Measurements from ENCODE around the gene SAFB2.

Gene SAFB2

GRCh38 chr19:5621311-5621944 lies 1.1 kb downstream of the SAFB2 start:
- H3K4me3 ChIP-seq (ENCODE audit: low read depth, low read length): peak overlapping the region; percentile 99
- TF ChIP-seq, protein P1, sequence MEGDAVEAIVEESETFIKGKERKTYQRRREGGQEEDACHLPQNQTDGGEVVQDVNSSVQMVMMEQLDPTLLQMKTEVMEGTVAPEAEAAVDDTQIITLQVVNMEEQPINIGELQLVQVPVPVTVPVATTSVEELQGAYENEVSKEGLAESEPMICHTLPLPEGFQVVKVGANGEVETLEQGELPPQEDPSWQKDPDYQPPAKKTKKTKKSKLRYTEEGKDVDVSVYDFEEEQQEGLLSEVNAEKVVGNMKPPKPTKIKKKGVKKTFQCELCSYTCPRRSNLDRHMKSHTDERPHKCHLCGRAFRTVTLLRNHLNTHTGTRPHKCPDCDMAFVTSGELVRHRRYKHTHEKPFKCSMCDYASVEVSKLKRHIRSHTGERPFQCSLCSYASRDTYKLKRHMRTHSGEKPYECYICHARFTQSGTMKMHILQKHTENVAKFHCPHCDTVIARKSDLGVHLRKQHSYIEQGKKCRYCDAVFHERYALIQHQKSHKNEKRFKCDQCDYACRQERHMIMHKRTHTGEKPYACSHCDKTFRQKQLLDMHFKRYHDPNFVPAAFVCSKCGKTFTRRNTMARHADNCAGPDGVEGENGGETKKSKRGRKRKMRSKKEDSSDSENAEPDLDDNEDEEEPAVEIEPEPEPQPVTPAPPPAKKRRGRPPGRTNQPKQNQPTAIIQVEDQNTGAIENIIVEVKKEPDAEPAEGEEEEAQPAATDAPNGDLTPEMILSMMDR (IDR thresholded peaks at IDR 0.05; ENCODE audit: low read depth, low read length): no peak

- no peak overlapping the region for H3K4me3 ChIP-seq (ENCODE audit: low read depth, low read length)
- TF ChIP-seq, protein P1 (IDR thresholded peaks at IDR 0.05; ENCODE audit: low read depth, low read length): no peak
Observed at GRCh38 chr19:5619946-5620345, 2.6 kb downstream of the SAFB2 start.

- no peak overlapping the region for H3K4me3 ChIP-seq (ENCODE audit: low read depth, low read length)
- TF ChIP-seq, protein P1 (IDR thresholded peaks at IDR 0.05; ENCODE audit: low read depth, low read length): no peak
Observed at GRCh38 chr19:5618591-5618990, 4.0 kb downstream of the SAFB2 start.

GRCh38 chr19:5617080-5617479 lies 5.5 kb downstream of the SAFB2 start:
- no peak overlapping the region for H3K4me3 ChIP-seq (ENCODE audit: low read depth, low read length)
- TF ChIP-seq, protein P1 (IDR thresholded peaks at IDR 0.05; ENCODE audit: low read depth, low read length): no peak

DNA sequence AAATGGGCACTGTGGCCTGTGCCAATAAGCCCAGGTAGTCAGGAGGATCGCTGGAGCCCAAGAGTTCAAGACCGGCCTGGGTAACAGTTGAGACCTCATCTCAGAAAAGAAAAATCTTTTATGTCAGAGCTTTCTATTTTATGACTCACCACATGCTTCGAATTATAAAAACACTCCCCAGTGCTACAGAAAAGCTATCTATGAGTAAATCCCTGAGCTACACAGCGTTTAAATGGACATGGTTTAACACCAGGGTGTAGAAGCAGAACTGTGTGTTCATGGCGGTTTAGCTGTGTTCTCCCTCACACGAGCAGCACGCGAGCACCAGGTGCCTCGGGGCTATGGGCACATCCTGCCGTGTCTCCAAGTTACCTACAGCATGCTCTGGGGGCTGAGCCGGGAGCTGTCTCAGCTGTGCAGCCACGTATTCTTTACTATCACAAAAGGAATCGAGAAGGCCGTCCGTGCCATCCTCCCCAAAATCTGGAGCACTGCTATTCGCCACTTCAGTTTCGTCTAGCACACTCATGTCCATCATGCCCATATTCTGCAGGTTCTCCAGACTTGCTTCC lies 6.7 kb downstream of the SAFB2 start:
- TF ChIP-seq, protein P1 (IDR thresholded peaks at IDR 0.05; ENCODE audit: low read depth, low read length): no peak
- H3K4me3 ChIP-seq (ENCODE audit: low read depth, low read length): no peak overlapping the region

DNA sequence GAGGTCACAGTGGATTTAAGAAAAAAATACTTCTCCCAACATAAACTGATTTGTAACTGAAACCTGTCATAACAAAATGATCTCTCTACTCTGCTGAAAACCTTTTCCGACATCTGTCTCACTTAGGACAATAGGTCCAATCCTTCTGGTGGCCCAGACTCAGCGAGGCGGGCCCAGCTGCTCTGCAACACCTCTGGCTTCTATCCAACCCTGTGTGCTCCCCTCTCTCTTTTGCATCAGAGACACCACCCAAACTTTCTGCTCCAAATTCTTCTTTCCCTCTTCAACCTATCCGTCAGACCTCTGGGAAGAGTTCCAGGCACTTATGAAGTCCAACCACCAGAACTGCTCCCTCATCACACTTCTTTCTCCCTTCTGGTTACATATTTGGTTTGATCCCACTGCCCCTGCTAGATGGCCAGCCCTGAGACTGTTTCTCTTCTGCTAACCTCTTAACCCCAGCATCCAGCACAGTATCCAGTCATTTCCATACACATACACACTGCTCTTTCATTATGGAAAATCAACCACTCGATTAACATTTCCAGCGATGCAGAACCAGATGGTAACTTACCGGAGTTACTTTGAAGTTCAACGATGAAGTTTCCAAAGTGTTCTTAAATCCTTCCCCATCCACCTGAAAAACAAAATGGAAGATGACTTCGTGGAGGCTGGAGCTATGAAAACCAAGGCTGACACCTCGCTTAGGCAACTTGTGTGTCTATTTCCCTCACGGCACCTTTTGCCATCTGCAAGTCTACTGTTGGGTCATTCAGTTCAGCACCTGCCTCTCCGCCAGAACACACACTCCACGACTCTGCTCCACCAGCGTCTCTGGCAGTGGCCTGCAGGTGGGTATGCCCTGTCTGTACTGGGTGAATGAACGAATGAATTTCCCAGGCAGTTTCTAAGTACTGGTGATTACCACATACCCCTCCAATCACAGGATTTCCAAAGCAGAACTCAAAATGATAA lies 9.4 kb downstream of the SAFB2 start:
- TF ChIP-seq, protein P1 (IDR thresholded peaks at IDR 0.05; ENCODE audit: low read depth, low read length): no peak
- H3K4me3 ChIP-seq (ENCODE audit: low read depth, low read length): no peak overlapping the region

Measured in WI38 (cell line).